Transverse colon (tissue), 3 donors: ENCODE measurements around the gene SMCO4.

Experiments
- CTCF ChIP-seq, 5 experiments: fragments of 200-600 bp in 3 of 5; fragments of 450-650 bp in 2 of 5; sonication (generic) in 3 of 5; IDR thresholded peaks; 1 replicate in 2 of 5; 2 replicates in 3 of 5; pipeline ENCODE4 v1.5.1; 2016 to 2017; ENCODE audit warnings: antibody characterized with exemption in 5 of 5, inconsistent platforms in 3 of 5, mild to moderate bottlenecking in 2 of 5, moderate library complexity in 1 of 5
- EP300 ChIP-seq: sonication (generic); formaldehyde crosslinking; IDR thresholded peaks from one replicate; pipeline ENCODE4 v1.6.1; 2017; ENCODE audit warnings: antibody characterized with exemption, low read depth

GRCh38 chr11:93528757-93529645, 14.2 kb downstream of the SMCO4 start:
- TF ChIP-seq EP300 (no peak), CTCF (IDR thresholded peaks at IDR 0.05) (no peak)
